A549 treated with Hydrocortisone at 1 μM for 4 hours (cell line): ENCODE data around the gene GTF2H4. TPM values are rescaled to one million over a fixed set of nuclear protein-coding genes. Genes with fewer than 3 reads are reported as not detected.

ENCODE experiments used
- total RNA-seq: library from RNA; stranded (reverse); fragments of 200-300 nt; extraction: Qiagen RNA extraction; gene quantifications from 5 replicates; pipeline ENCODE4 v1.2.3, GENCODE V29; 2022

GTF2H4 gene
- 17.1 to 32.8 TPM (median 18.2 TPM) in 5 replicates for total RNA-seq

DNA sequence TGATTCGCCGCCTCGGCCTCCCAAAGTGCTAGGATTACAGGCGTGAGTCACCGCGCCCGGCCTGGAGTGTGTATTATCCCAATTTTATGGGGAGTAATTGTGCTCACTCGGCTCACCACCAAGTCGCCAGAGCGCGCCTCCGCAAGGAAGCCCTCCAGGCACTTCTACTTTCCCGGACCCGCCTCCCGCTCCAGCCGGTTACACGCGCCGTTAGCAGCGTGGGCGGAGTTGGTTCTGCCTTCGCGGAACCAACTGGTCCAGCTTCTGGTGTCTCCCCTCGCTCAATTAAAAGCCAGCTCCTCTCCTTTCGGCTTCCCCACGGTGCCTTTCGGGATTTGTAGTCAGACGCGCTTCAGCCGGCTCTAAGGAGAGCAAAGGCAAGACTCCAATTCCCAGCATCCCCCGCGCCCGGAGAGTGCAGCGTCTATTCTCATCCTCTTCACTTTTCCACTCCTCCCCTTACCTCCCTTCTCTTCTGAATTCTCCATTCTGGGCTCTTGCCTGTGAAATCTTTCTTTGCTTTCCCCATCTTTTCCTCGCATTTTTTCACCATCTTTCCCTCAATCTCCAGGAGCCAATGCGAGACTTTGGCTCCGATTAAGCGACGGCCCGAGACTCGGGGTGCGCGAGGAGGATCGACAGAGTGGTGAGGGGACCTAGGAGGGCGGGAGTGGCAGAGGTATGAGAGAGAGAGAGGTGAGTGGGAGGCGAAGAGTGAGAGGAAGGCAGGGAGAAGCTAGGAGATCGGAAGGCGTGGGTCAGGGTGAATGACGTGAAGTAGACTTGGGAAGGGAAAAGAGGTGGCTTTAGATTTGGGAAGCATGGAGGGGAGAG lies at the start of gene GTF2H4:
TSS of gene GTF2H4 (plus strand) at position 450 of the 834 bp plus-strand sequence.

GRCh38 chr6:30883685-30884520 lies 24.1 kb upstream of the GTF2H4 start, which contains the start of gene DDR1:
Gene DDR1 (plus strand): TSS chr6:30884519. CDS start chr6:30888730, 4,211 bp downstream.

GRCh38 chr6:30914076-30914853 lies 6.3 kb downstream of the GTF2H4 start, which contains the start of gene VARS2:
Gene VARS2 (plus strand): TSS chr6:30914238. CDS start chr6:30914837, 599 bp downstream.

GRCh38 chr6:30931969-30932645 lies 24.1 kb downstream of the GTF2H4 start, which contains the start of gene SFTA2:
Gene SFTA2 (minus strand): TSS chr6:30932170. CDS start chr6:30932096, 74 bp downstream.

DNA sequence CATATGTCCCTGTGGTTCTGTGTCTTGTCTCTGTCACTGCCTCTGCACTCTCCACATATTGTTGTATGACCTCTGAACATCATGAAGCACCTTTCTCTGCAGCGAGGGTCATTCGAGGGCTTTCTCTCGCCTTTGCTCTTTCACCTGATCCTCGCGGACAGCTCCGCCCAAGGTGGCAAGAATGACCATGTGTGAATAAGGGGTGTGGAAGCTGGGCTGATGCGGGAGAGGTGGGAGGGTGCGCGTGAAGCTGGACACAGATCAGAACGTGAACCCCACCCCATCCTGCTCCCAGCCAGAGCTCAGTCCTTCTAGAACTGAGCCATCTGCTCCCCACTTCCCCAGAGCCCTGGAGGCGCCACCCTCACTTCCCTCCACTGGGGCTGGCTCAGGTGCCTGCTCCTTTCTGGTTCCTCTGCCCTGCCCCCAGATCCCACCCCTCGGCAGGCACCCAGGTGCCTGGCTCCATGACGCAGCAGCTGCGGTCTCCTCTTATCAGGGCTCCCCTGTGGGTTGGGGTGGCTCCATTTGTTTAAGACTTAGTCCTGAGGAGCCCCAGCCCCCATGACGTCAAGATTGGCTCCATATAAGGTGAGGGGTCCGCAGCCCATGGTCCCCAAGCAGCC lies 32.5 kb downstream of the GTF2H4 start, which contains the start of gene MUCL3:
TSS of gene MUCL3 (plus strand) at position 613 of the 626 bp plus-strand sequence. CDS start 27 bp downstream, outside the sequence.

Other genes starting within 250 kb of the GTF2H4 start
- 25.6 to 29.8 TPM (median 27.5 TPM) in 5 replicates for gene DHX16, start 235.2 kb upstream of the GTF2H4 start, total RNA-seq
- gene PPP1R18, start 221.6 kb upstream of the GTF2H4 start, total RNA-seq: 40.7 to 45.7 TPM (median 42.2 TPM) in 5 replicates
- gene NRM, start 217.2 kb upstream of the GTF2H4 start, total RNA-seq: 19.5 to 26.7 TPM (median 25.9 TPM) in 5 replicates
- 14.7 to 20.9 TPM (median 17.4 TPM) in 5 replicates for gene MDC1, start 190.9 kb upstream of the GTF2H4 start, total RNA-seq
- gene TUBB, start 187.9 kb upstream of the GTF2H4 start, total RNA-seq: 855 to 944 TPM (median 897 TPM) in 5 replicates
- 86.1 to 92.0 TPM (median 89.9 TPM) in 5 replicates for gene FLOT1, start 165.5 kb upstream of the GTF2H4 start, total RNA-seq
- gene IER3, start 163.7 kb upstream of the GTF2H4 start, total RNA-seq: 46.5 to 68.8 TPM (median 60.6 TPM) in 5 replicates
- 54.3 to 66.8 TPM (median 63.6 TPM) in 5 replicates for gene DDR1, start 23.7 kb upstream of the GTF2H4 start, total RNA-seq
- 13.5 to 16.5 TPM (median 14.8 TPM) in 5 replicates for gene VARS2, start 6.0 kb downstream of the GTF2H4 start, total RNA-seq
- gene SFTA2, start 24.0 kb downstream of the GTF2H4 start, total RNA-seq: not detected in 5 replicates
- gene MUCL3, start 32.8 kb downstream of the GTF2H4 start, total RNA-seq: 0.07 to 0.15 TPM (median 0.12 TPM) in 5 replicates
- 0.02 TPM in 1 of 5 replicates, not detected in the others for gene MUC21, start 75.5 kb downstream of the GTF2H4 start, total RNA-seq
- 0.01 to 0.03 TPM (median 0.02 TPM) in 4 of 5 replicates, not detected in the other for gene MUC22, start 102.3 kb downstream of the GTF2H4 start, total RNA-seq
- gene C6orf15, start 204.4 kb downstream of the GTF2H4 start, total RNA-seq: 0.09 TPM in 1 of 5 replicates, not detected in the others
- 3.2 to 6.3 TPM (median 4.4 TPM) in 5 replicates for gene PSORS1C1, start 206.6 kb downstream of the GTF2H4 start, total RNA-seq
- 0.05 to 0.07 TPM in 2 of 5 replicates, not detected in the others for gene CDSN, start 212.2 kb downstream of the GTF2H4 start, total RNA-seq
- gene PSORS1C2, start 230.9 kb downstream of the GTF2H4 start, total RNA-seq: 0.09 TPM in 1 of 5 replicates, not detected in the others
- 7.0 to 8.0 TPM (median 7.7 TPM) in 5 replicates for gene CCHCR1, start 249.6 kb downstream of the GTF2H4 start, total RNA-seq